Stimulated activated CD4-positive, alpha-beta T cell treated with anti-CD3 and anti-CD28 coated beads, Interleukin-4, amount 100 ng/mL, for 1 hour (primary cell): ENCODE data around the gene CCND3.
A peak's percentile ranks its signal among the peaks of the same experiment; 100 is the strongest.

Experiments
- DNase-seq: peaks from one replicate; pipeline ENCODE4 v3.0.0-alpha.2; 2020

Gene CCND3

DNA sequence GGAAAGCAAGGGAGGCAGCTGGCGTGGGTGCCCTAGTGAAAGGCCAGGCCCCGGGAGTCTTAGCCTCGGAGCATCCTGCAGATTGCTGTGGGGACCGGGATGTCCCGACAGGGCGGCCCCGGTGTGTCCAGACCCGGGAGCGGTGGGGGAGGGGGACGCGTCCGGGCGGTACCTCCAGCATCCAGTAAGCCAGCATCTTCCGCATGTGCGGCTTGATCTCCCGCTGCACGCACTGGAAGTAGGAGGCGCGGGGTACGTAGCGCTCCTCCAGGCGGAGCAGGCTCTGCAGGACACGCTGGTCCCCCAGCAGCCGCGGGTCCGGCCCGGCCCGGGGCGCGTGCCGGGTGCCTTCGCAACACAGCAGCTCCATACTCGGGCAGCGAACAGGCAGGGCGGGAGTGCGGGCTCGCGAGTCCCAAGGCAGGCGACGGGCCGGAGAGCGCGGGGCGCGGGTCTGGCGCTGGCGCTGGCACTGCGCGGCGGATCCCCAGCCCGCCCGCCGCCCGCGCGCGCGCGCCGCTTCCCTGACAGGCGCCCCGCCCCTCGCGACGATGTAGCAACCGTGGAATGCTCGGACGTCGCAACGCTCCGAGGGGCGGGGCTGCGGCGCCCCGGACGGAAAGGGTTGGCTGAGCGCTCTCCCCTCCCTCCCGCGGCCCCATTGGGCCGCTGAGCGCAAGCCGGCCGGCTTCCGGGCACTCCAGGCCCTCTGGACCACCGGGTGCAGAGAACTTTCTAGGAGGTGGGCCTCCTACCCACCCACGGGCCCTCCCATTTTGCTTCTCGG is at the start of gene CCND3:
CCND3 (minus strand) TSS at position 529 of the 787 bp plus-strand sequence; CDS start at position 370, 159 bp downstream.
- DNase-seq, result peak; percentile 94

DNA sequence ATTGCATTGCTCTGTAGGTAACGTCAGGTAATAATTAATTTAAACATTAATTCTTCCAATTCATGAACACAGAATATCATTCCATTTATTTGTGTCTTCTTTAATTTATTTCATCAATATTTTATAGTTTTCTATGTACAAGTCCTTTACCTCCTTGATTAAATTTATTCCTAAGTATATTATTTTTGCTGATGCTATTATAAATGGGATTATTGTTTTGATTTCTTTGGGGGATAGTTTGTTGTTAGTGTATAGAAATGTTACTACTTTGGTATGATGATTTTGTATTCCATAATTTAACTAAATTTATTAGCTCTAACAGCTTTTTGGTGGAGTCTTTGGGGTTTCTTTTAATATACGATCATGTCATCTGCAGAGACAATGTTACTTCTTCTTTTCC is 44.7 kb upstream of the CCND3 start:
- no peak for DNase-seq

DNA sequence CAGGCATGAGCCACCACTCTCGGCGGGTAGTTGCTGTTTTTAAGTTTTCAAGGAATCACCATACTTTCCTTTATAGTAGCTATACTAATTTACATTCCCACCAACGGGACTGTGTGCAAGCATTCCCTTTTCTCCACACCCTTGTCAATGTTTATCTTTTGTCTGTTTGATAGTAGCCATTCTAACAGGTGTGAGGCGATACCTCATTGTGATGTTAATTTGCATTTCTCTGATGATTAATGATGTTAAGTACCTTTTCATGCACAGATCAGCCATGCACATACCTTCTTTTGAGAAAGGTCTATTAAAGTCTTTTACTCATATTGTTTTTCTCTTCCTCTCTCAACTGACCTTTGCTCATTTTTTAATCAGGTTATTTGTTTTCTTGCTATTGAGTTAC is 43.0 kb upstream of the CCND3 start:
- DNase-seq, result no peak

DNA sequence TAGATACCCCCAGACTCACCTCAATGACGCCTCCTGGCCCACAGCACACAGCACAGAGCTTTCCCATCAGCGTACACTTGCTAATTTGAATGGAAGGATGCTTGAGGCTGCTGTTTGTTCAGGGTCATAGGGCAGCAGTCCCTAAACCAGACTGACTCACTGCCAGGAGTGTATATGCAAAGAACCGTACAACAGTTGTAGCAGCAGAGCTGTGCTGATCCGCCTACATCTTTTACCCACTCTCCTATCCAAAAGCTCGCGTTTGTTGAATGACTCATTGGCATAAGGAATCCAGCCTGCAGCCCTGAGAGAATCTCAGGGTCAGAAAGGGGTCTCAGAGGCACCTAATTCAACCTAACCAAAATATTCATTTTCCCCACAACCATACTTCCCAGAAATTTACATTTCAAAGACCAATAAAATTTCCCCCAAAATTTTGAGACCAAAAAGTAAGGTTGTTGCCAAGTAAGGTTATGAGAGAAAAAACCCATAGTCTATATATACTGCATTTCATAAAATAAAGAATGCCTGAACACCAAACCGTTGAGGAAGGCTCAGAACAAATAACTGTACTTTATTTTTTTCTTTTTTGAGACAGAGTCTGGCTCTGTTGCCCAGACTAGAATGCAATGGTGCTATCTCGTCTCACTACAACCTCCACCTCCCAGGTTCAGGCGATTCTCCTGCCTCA is 35.3 kb upstream of the CCND3 start:
- DNase-seq, result peak; percentile 24

DNA sequence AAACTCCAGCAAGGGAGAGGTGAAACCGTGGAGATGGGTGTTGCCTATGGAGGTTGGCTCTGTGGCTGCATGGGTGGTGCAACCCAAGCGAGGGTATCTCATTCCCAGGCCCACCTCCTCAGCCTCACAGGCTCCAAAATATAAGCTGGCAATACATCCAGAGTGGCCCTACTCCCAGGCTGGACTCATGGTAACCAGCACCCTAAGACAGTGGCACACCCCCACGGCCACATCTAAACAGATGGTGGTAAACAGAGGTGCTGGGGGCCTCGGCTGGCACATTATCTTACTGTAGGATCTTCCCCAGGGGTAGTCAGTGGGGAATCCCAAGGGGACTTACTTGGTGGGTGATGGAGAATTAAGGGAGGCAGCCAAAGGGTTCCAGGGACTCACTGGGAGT is 33.7 kb upstream of the CCND3 start:
- DNase-seq, result no peak

DNA sequence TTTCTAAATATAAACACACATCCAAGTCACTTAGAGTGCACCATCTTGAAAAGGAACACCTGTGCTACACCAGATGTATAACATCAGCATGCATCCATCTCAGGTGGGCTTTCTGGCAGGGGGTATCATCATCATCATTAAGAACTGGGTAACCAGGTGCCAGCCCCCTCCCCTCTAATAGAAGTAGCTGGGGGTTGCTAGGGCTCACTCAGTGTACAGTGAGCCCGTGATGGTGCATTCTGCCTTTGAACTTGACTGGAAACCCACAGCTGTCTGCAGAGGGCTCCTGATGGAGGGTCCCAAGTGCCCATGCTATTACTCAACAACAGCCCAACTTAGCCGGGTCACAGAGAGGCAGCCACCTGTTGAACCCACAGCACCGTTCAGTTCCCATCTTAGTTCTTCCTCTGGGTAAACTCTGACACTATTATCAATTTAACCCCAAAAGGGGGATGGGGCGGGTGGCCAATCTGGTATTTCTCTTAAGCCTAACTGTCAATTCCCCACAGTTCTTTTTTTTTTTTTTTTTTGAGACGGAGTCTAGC is 32.7 kb upstream of the CCND3 start:
- no peak for DNase-seq

DNA sequence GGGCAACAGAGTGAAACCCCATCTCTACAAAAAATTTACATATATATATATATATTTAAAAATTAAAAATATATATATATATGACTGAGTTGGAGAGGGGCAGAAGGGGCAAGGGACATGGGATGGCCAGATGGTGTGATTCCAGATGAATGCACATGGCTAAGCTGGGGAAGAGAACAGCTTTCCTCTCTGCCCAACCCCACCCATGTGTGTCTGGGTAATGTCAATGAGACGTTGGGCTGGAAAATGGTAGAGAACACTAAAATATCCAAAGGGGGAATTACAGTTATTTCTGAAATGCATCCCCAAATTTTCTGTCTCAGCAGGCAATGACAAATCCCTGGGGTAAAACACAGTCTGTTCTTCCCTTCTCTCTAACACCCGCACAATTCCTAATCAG is 31.2 kb upstream of the CCND3 start:
- no peak for DNase-seq

DNA sequence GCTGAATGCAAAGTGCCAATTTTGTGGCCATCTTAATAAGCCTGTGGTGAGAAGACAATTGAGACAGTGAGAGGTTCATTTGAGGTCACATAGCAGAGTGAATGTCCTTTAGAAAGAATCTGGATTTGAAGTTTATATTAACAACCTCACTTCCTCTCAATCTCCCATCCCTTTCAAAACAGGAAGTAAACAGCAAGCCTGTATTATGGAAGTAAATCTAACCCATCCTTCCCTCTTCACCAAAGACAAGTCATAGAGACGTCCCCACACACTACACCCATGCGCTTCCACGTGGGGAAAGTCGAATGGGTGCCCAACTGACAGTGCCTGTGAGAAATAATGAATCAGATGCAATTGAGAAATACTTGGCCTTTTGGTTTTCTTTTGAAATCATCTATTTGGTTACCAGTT is 28.8 kb upstream of the CCND3 start:
- peak; percentile 65 for DNase-seq

DNA sequence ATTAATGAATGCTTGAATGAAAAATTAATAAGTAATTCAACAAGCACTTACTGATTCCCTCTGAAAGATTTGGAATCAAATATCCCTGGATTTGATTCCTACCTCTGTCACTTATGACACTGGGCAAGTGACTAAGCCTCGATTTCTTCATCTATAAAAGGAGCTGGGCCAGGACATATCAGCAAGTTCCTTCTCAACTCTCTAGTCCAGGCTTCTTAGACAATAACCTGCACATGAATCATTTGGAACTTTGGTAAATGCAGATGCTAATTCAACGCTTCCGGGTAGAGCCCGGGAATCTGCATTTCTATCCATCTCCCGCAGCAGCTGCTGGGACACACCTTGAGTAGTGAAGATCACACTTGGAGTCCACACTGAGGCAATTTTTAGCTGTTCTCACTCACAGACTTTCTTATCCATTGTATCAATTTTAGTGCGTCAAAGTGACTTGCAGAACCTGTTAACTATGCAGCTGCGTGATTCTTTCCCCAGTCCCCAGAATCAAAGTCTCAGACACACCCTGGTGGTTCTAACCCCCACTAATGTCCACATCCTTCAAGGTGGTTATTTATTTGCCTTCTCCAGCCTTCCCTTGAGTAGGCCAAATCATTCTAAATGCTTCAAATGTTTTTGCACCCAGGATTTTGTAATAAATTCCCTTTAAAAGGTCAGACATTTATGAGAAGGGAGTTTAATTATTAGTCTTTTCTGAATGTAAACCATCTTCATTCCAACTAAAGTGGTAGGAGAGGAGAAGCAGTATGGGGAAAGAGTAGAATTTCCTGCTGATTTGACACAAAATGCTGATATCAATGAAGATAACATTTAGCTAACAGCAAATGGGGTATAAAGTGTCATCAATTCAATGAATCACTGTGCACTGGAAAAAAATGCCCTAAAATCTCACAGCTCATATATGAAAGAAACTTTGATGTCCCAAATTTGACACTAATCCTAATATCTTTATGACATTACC is 26.0 kb upstream of the CCND3 start:
- no peak for DNase-seq

DNA sequence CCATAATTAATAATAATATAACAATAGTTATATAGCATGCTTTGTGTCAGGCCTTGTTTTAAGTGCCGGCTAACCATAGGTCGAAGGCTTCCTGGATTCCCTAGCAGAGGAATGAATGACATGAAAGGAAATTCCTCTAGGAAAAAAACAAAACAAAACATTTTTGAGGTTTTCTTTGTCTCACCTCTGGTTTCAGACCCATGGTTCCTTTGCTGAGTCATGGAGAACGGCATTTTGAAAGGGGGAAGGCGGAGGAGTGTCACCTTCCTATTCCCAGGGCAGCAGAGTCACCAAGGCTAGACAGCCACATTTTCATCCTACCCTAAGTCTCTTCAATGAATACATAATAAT is 25.3 kb upstream of the CCND3 start:
- DNase-seq, result no peak

DNA sequence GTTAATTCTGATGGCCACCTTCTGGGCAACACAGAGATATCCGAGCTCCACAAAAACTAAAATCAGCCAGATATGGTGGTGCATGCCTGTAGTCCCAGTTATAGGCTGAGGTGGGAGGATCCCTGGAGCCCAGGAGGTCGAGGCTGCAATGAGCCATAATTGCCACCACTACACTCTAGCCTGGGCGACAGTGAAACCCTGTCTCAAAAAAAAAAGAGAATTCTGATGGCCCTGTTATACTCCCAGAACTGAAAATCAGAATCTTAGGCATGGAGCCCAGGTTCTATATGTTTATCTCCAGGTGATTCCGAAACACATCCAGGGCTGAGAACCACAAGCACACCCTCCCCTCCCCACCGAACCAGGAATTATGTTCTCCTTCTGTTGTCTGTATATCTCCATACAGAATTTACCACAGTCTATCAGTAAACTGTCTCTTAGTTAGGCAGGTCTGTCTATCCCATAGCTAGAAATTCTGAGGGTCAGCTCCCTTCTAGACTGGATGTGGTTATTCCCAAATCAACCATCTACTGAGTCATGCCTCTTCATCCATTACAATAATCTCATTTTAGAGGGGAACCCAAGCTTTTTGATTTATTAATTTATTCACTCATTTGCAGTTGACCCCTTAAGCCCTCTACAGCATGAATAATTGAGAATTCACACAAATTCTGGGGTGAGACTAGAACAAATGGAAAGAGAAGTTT is 24.8 kb upstream of the CCND3 start:
- DNase-seq, result no peak

DNA sequence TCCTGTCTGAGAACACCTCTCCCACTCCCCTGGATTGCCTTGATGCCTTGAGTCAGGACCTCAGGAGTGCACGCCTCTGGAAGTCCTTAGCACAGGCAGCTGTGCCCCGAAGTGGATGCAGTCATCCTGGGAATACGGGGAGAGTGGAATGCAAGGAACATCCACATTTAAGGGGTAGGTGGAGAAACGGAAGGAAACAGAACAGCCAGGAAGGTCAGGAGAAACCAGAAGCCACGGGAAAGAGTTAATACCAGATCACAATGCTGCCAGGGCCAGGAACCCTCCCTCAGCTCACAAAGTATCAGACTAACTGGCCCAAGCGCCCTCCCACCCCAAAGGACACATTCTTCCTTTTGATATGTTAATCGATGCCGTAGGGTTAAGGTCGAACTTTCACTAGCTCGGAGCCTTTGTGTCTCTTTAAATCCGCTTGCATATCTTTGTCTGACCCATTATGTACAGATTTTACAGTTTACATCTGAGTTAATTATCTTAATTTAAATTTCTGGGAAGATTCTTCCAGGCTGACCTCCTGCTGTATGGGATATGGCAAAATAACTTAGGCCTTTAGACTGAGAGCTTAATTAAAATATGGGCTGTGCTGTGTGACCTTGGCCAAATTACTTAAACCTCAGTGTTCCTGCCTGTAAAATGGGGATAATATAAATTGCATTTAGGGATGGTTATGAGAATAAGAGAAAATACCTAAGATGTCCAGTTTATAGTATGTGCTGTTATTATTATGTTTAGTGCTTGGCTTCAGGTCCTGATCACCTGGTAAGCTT is 24.0 kb upstream of the CCND3 start:
- DNase-seq, result no peak

DNA sequence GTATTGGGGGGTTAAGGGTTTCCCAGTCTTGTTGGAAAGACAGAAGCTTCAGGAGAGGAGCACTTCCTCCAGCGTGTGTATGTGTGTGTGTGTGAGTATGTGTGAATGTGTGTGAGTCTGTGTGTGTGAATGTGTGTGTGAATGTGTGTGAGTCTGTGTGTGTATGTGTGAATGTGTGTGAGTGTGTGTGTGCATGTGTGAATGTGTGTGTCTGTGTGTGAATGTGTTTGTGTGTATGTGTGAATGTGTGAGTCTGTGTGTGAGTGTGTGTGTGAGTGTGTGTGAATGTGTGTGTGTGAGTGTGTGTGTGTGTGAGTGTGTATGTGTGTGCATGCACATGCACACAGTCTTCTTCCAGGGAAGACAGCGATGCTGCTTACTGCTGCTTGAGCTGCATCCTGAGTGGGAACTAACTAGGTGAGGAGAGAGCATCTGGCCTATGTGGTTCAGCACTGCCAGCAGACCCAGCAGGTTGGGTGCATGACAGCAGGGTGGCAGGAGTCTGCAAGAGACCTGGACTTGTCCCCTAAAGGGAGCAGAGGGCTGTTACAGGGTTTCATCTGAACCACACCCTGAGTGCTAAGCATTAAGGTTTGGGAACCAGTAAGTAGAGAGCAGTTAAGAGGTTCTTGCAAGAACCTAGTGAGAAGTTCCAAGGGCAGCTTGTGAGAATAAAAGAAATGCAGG is 22.7 kb upstream of the CCND3 start:
- no peak for DNase-seq

DNA sequence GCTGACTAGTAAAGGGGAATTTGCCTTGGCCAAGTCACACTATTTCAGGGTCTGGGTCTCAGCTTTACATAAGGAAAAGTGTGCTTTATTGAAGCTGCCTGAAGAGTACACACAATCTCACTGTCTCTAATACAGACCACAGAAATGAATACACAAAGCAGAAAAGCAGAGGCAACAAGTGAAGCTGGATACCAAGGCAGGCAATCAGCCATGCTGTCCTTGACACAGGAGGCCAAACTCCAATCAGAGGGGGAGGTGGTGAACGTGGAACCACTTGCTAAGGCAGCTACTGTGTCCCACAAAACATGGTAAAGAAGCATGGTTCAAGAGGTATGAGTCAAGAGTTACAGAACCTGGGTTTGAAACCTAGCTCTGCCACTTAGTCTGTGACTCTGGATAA is 21.8 kb upstream of the CCND3 start:
- no peak for DNase-seq

DNA sequence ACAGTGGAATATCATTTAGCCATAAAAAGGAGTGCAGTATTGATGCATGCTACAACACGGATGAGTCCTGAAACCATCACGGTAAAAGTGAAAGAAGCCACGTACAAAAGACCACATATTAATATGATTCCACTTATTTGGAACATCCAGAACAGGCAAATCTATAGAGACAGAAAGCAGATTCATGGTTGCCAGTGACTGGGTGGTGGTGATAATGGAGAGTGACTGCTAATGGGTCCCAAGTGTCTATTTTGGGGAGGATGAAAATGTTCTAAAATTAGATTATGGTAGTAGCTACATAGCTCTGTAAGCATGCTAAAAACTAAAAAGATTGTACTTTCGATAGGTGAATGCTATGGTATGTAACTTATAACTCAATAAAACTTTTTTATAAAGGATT is 18.4 kb upstream of the CCND3 start:
- no peak for DNase-seq

DNA sequence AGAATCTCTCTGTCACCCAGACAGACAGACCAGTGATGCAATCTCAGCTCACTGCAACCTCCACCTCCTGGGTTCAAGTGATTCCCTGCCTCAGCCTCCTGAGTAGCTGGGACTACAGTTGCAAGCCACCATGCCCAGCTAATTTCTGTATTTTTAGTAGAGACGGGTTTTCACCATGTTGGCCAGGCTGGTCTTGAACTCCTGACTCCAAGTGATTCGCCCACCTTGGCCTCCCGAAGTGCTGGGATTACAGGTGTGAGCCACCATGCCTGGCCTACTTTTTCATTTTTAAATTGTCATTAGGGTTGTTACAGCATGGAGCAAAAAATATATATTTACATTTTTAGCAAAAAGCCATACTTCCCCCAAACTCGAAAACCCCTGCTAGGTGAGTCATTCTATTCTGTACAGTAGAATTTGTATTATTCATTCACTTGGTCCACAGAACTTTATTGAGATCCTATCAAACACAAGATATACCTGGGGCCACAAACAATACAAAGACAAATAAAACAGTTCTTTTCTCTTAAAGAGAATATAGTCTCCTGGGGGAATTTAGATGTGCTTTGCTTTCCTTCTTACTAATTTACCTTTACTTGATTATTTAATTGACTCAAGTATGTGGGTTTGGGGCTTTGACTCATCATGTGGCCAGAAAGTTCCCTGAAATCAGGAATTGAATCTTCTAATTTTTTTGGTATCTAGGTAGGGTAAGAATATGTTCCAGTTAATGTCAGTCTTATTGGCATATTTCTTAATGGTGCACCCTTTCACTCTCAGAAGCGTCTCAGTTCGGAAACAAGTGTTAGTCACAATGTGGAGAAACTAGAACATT is 16.6 kb upstream of the CCND3 start:
- no peak for DNase-seq

DNA sequence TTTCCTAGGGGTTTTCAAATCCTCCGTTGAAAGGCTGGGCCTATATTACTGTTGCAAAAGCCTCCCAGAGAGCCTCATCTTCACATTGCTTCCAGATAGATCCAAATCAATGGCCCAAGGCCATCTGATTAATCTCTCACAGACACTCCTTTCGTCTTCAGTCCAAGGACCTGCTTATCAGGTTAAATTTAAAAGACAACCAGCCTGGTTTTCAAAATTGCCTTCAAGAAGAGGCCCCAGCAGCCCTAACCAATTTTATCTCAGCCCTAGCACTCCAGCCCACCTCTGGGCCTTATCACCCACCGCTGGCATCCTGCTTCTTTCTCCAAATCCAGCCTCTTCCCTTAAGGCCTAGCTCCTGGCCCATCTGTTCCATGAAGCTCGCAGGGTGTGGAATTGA is 15.5 kb upstream of the CCND3 start:
- no peak for DNase-seq

DNA sequence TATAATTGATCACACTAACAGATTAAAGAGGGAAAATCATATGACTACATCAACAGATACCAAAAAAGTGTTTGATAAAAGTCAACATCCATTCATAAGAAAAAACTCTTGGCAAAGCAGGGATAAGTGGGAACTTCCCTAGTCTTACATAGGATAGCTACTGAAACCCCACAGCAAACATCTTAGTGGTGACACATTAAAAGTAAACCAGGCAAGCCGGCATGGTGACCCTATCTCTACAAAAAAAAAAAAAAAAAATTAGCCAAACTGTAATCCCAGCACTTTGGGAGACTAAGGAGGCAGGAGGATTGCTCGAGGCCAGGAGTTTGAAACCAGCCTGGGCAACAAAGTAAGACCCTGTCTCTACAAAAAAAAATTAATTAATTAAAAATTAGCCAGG is 13.8 kb upstream of the CCND3 start:
- no peak for DNase-seq

DNA sequence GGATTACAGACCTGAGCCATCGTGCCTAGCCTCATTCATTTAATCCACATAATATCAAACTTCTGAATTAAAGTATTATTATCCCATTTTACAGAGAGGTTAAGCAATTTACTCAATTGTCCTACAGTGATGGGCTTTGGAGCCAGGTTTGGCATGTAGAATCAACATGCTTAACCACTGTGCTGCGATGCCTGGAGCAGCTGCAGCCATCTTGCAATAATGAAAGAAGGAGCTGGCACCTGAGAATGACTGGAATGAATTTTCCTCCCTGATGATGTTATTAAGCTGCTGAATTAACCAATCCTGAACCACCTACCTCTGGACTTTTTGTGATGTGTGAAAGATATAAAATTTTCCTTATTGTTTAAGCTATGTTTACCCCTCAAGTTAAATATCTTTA is 13.1 kb upstream of the CCND3 start:
- no peak for DNase-seq

DNA sequence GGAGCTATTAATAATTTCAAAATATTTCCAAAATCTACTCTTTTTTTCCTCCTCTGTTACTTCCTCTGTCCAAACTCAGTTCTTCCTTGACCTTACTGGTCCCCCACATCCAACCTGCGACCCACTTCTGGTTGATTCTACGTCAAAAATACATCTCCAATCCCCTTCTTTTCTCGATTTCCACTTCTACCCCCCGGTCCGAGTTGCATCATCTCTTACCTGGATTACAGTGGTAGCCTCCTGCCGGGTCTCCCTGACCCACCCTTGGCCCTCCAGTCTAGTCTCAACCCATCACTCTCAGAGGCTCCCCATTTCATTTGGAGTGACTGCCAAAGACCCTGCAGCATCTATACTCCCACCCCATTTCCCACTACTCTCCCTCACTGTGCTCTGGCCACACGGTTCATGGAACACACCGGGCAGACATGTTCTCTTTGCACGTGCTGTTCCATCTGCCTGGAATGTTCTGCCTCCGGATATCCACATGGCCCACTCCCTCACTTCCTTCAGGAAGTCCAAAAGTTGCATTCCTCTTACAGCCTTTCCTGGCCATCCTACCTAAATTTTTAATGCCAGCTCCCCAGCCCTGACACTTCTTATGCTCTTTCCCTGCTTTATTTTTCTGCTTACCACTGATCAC is 6.1 kb upstream of the CCND3 start:
- no peak for DNase-seq
